Left kidney (tissue), 2 donors: ENCODE measurements around the gene ANAPC2. TPM values are rescaled to one million over a fixed set of nuclear protein-coding genes. Genes with fewer than 3 reads are reported as not detected.

ENCODE experiments used
- DNase-seq: peaks from one replicate; pipeline ENCODE4 v3.0.0-alpha.2; 2013
- polyA plus RNA-seq: library from polyadenylated mRNA; unstranded; fragments of 120-200 nt; gene quantifications from one replicate; pipeline ENCODE4 v1.2.1, GENCODE V29; 2013; ENCODE audit not compliant: insufficient read length

The ANAPC2 gene
- polyA plus RNA-seq, 1 donor = 42.9 TPM

DNA sequence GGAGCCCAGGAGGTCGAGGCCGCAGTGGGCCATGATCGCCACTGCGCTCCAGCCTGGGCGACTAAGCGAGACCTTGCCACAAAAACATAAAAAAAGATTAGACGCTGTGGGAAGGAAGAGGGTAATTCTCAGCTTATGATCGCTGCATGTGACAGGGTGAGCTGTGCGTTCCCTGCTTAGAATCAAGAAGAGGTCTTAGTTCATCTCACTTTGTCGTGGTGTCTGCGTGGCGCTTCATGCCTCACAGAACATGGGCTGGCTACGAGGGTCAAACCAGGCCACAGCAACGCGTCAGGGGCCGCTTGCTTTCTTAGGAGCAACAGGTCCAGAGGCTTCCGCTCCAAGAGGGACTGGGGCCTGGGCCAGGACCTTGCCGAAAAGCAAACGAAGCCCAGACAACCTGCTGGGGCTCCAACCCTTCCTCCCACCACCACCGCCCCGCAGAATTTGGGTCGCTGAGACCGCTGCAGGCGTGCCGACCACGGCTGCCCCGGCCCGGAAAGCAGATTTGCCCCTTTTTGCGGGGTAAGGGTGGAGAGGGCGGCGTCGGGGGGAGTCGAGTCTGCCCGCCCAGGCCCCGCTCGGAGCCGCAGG is 59.4 kb downstream of the ANAPC2 start:
- DNase-seq = no peak

- no peak for DNase-seq
These were observed 60.0 kb downstream of the ANAPC2 start for GRCh38 chr9:137128158-137128861.

- DNase-seq = no peak
These were observed 60.8 kb downstream of the ANAPC2 start for GRCh38 chr9:137127301-137128157.

GRCh38 chr9:137126786-137127185 is 61.6 kb downstream of the ANAPC2 start:
- DNase-seq = no peak

Other genes starting within 250 kb of the ANAPC2 start
- 33.7 TPM for gene FBXW5, start 243.8 kb downstream of the ANAPC2 start, polyA plus RNA-seq
- gene C8G, start 243.3 kb downstream of the ANAPC2 start, polyA plus RNA-seq = 0.42 TPM
- gene LCN12, start 236.3 kb downstream of the ANAPC2 start, polyA plus RNA-seq = 20.2 TPM
- gene PTGDS, start 211.1 kb downstream of the ANAPC2 start, polyA plus RNA-seq = 61.3 TPM
- gene LCNL1, start 205.6 kb downstream of the ANAPC2 start, polyA plus RNA-seq = 0.43 TPM
- 23.3 TPM for gene PAXX, start 196.1 kb downstream of the ANAPC2 start, polyA plus RNA-seq
- not detected for gene CLIC3, start 192.0 kb downstream of the ANAPC2 start, polyA plus RNA-seq
- 46.6 TPM for gene ABCA2, start 160.3 kb downstream of the ANAPC2 start, polyA plus RNA-seq
- not detected for gene FUT7, start 156.5 kb downstream of the ANAPC2 start, polyA plus RNA-seq
- 18.4 TPM for gene NPDC1, start 142.4 kb downstream of the ANAPC2 start, polyA plus RNA-seq
- 4.7 TPM for gene ENTPD2, start 134.5 kb downstream of the ANAPC2 start, polyA plus RNA-seq
- 7.2 TPM for gene SAPCD2, start 118.0 kb downstream of the ANAPC2 start, polyA plus RNA-seq
- gene UAP1L1, start 111.0 kb downstream of the ANAPC2 start, polyA plus RNA-seq = 6.9 TPM
- gene MAN1B1, start 101.6 kb downstream of the ANAPC2 start, polyA plus RNA-seq = 61.4 TPM
- gene DPP7, start 73.8 kb downstream of the ANAPC2 start, polyA plus RNA-seq = 16.8 TPM
- not detected for gene GRIN1, start 49.4 kb downstream of the ANAPC2 start, polyA plus RNA-seq
- not detected for gene LRRC26, start 18.5 kb downstream of the ANAPC2 start, polyA plus RNA-seq
- not detected for gene TMEM210, start 16.5 kb downstream of the ANAPC2 start, polyA plus RNA-seq
- gene SSNA1, start 116 bp upstream of the ANAPC2 start, polyA plus RNA-seq = 34.7 TPM
- 10.9 TPM for gene TPRN, start 12.2 kb upstream of the ANAPC2 start, polyA plus RNA-seq
- gene TMEM203, start 17.1 kb upstream of the ANAPC2 start, polyA plus RNA-seq = 39.0 TPM
- 12.2 TPM for gene NDOR1, start 17.1 kb upstream of the ANAPC2 start, polyA plus RNA-seq
- gene RNF208, start 33.7 kb upstream of the ANAPC2 start, polyA plus RNA-seq = 5.8 TPM
- 13.2 TPM for gene CYSRT1, start 36.6 kb upstream of the ANAPC2 start, polyA plus RNA-seq
- gene RNF224, start 38.9 kb upstream of the ANAPC2 start, polyA plus RNA-seq = 13.1 TPM
- gene SLC34A3, start 42.3 kb upstream of the ANAPC2 start, polyA plus RNA-seq = 7.4 TPM
- 345 TPM for gene TUBB4B, start 52.7 kb upstream of the ANAPC2 start, polyA plus RNA-seq
- gene STPG3, start 62.7 kb upstream of the ANAPC2 start, polyA plus RNA-seq = 1.5 TPM
- 48.0 TPM for gene NELFB, start 66.8 kb upstream of the ANAPC2 start, polyA plus RNA-seq
- gene TOR4A, start 89.2 kb upstream of the ANAPC2 start, polyA plus RNA-seq = 4.5 TPM
- gene NRARP, start 113.7 kb upstream of the ANAPC2 start, polyA plus RNA-seq = 5.1 TPM
- 14.1 TPM for gene EXD3, start 234.6 kb upstream of the ANAPC2 start, polyA plus RNA-seq
- gene NOXA1, start 234.8 kb upstream of the ANAPC2 start, polyA plus RNA-seq = 6.7 TPM